SK-N-SH treated with all-trans-retinoic acid at 6 μM for 48 hours (cell line): ENCODE measurements around the gene DEDD2.

Experiments
- ATAC-seq: fragments of 200-7000 bp; cut with Tn5 transposase; 3 replicates; pipeline ENCODE4 v1.9.1; 2020; ENCODE audit warnings: mild to moderate bottlenecking, moderate library complexity
- ARNTL ChIP-seq: fragments of 450-650 bp; formaldehyde crosslinking; IDR thresholded peaks from 2 replicates; pipeline ENCODE4 v1.5.0; 2020; ENCODE audit warnings: low read depth, mild to moderate bottlenecking, moderate library complexity, borderline replicate concordance
- BACH2 ChIP-seq: fragments of 250-450 bp; sonication (Bioruptor Pico); IDR thresholded peaks from 2 replicates; pipeline ENCODE4 v1.9.0; 2021; ENCODE audit warnings: mild to moderate bottlenecking, borderline replicate concordance
- CSDC2 ChIP-seq: fragments of 250-450 bp; sonication (Bioruptor Pico); IDR thresholded peaks from 2 replicates; pipeline ENCODE4 v1.5.0; 2020; ENCODE audit warnings: mild to moderate bottlenecking, moderate library complexity
- ESRRG ChIP-seq: fragments of 250-450 bp; sonication (Bioruptor Pico); IDR thresholded peaks from 2 replicates; pipeline ENCODE4 v1.6.1; 2021; ENCODE audit warnings: mild to moderate bottlenecking
- GLIS3 ChIP-seq: fragments of 250-450 bp; sonication (Bioruptor Pico); IDR thresholded peaks from 2 replicates; pipeline ENCODE4 v1.5.0; 2020; ENCODE audit warnings: mild to moderate bottlenecking, moderate library complexity
- ISL1 ChIP-seq: fragments of 250-450 bp; sonication (Bioruptor Pico); IDR thresholded peaks from 2 replicates; pipeline ENCODE4 v2.1.2; 2022; ENCODE audit warnings: mild to moderate bottlenecking, moderate library complexity
- OSR1 ChIP-seq: fragments of 250-450 bp; sonication (Bioruptor Pico); IDR thresholded peaks from 2 replicates; pipeline ENCODE4 v1.8.0; 2022; ENCODE audit warnings: moderate library complexity, mild to moderate bottlenecking, inconsistent platforms
- PPARA ChIP-seq: fragments of 250-450 bp; sonication (Bioruptor Pico); IDR thresholded peaks from 2 replicates; pipeline ENCODE4 v1.5.0; 2020; ENCODE audit warnings: mild to moderate bottlenecking, borderline replicate concordance
- RARB ChIP-seq: fragments of 250-450 bp; sonication (Bioruptor Pico); IDR thresholded peaks from 2 replicates; pipeline ENCODE4 v1.8.0; 2021; ENCODE audit warnings: mild to moderate bottlenecking, moderate library complexity
- SNAI2 ChIP-seq: fragments of 250-450 bp; sonication (Bioruptor Pico); IDR thresholded peaks from 2 replicates; pipeline ENCODE4 v1.5.0; 2020; ENCODE audit warnings: mild to moderate bottlenecking, moderate library complexity
- TCF4 ChIP-seq: fragments of 250-450 bp; sonication (Bioruptor Pico); IDR thresholded peaks from 2 replicates; pipeline ENCODE4 v1.8.0; 2021; ENCODE audit warnings: mild to moderate bottlenecking, moderate library complexity, borderline replicate concordance
- TOX ChIP-seq: fragments of 250-450 bp; sonication (Bioruptor Pico); IDR thresholded peaks from 2 replicates; pipeline ENCODE4 v1.8.0; 2021; ENCODE audit warnings: mild to moderate bottlenecking, moderate library complexity, borderline replicate concordance
- ZC3H10 ChIP-seq: fragments of 250-450 bp; sonication (Bioruptor Pico); IDR thresholded peaks from 2 replicates; pipeline ENCODE4 v1.5.1; 2021; ENCODE audit warnings: mild to moderate bottlenecking, moderate library complexity
- ZFP30 ChIP-seq: fragments of 450-650 bp; formaldehyde crosslinking; IDR thresholded peaks from 2 replicates; pipeline ENCODE4 v1.5.0; 2022; ENCODE audit warnings: mild to moderate bottlenecking, moderate library complexity
- ZNF565 ChIP-seq: fragments of 450-650 bp; formaldehyde crosslinking; conservative IDR thresholded peaks from 2 replicates; pipeline ENCODE4 v1.5.0; 2020; ENCODE audit warnings: low read depth, mild to moderate bottlenecking, moderate library complexity
- ZNF70 ChIP-seq: fragments of 450-650 bp; formaldehyde crosslinking; IDR thresholded peaks from 2 replicates; pipeline ENCODE4 v1.5.0; 2020; ENCODE audit warnings: mild to moderate bottlenecking, moderate library complexity
- ZNF8 ChIP-seq: fragments of 450-650 bp; formaldehyde crosslinking; IDR thresholded peaks from 2 replicates; pipeline ENCODE4 v1.5.0; 2020; ENCODE audit warnings: mild to moderate bottlenecking, moderate library complexity
- TF ChIP-seq, protein P1 (sequence below): fragments of 250-450 bp; sonication (Bioruptor Pico); IDR thresholded peaks from 2 replicates; pipeline ENCODE4 v1.5.1; 2021; ENCODE audit warnings: mild to moderate bottlenecking, moderate library complexity
- TF ChIP-seq, protein P2 (sequence below): fragments of 250-450 bp; sonication (Bioruptor Pico); IDR thresholded peaks from 2 replicates; pipeline ENCODE4 v1.8.0; 2020; ENCODE audit warnings: mild to moderate bottlenecking, moderate library complexity, borderline replicate concordance
- TF ChIP-seq, protein P3 (sequence below): fragments of 250-450 bp; sonication (Bioruptor Pico); IDR thresholded peaks from 2 replicates; pipeline ENCODE4 v1.8.0; 2021; ENCODE audit warnings: low read depth, mild to moderate bottlenecking, moderate library complexity, borderline replicate concordance
- TF ChIP-seq, protein P4 (sequence below): fragments of 250-450 bp; sonication (Bioruptor Pico); IDR thresholded peaks from 2 replicates; pipeline ENCODE4 v1.5.0; 2020; ENCODE audit warnings: mild to moderate bottlenecking, moderate library complexity
- TF ChIP-seq, protein P5 (sequence below): fragments of 250-450 bp; sonication (Bioruptor Pico); IDR thresholded peaks from 2 replicates; pipeline ENCODE4 v1.5.1; 2020; ENCODE audit warnings: low read depth, mild to moderate bottlenecking, moderate library complexity

The DEDD2 gene

DNA sequence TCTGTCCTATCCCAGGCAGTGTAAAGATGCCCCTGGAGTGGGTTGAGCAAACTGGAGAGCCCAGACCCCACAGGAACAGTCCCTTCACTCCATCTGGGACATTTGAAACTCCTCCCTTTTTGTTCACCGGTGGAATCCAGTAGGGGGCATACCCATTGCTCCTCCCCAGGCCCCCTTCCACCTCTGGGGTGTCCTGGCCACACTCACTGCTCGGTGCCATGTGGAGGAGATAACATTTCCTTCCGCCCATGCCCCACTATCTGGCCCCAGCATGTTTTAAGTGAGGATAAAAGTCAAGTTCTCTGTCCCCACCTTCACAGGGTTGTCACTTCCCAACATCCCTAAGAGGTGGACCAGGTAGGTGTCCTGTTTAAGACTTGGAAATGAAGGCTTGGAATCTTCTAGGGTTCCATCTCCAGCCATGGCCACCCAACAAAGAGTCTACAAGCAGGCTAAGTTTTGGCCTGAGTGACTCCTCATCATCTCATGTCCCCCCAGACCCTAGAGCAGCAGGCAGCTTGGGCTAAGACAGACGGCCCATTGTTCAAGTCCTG is 11.9 kb upstream of the DEDD2 start:
- ATAC-seq: no peak; the same call in 2 of the 3 replicates
- no peak for TF ChIP-seq ESRRG (CRISPR knock-in tag)
- no peak for TF ChIP-seq ZC3H10 (CRISPR knock-in tag)
- no peak for TF ChIP-seq ZNF8 (CRISPR knock-in tag)
- no peak for TF ChIP-seq PPARA
- no peak for TF ChIP-seq ZNF565
- TF ChIP-seq CSDC2: no peak
- no peak for TF ChIP-seq RARB (CRISPR knock-in tag)
- TF ChIP-seq, protein P1, sequence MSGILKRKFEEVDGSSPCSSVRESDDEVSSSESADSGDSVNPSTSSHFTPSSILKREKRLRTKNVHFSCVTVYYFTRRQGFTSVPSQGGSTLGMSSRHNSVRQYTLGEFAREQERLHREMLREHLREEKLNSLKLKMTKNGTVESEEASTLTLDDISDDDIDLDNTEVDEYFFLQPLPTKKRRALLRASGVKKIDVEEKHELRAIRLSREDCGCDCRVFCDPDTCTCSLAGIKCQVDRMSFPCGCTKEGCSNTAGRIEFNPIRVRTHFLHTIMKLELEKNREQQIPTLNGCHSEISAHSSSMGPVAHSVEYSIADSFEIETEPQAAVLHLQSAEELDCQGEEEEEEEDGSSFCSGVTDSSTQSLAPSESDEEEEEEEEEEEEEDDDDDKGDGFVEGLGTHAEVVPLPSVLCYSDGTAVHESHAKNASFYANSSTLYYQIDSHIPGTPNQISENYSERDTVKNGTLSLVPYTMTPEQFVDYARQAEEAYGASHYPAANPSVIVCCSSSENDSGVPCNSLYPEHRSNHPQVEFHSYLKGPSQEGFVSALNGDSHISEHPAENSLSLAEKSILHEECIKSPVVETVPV (CRISPR knock-in tag): no peak
- TF ChIP-seq ZFP30 (CRISPR knock-in tag): no peak
- no peak for TF ChIP-seq BACH2 (CRISPR knock-in tag)
- TF ChIP-seq, protein P2, sequence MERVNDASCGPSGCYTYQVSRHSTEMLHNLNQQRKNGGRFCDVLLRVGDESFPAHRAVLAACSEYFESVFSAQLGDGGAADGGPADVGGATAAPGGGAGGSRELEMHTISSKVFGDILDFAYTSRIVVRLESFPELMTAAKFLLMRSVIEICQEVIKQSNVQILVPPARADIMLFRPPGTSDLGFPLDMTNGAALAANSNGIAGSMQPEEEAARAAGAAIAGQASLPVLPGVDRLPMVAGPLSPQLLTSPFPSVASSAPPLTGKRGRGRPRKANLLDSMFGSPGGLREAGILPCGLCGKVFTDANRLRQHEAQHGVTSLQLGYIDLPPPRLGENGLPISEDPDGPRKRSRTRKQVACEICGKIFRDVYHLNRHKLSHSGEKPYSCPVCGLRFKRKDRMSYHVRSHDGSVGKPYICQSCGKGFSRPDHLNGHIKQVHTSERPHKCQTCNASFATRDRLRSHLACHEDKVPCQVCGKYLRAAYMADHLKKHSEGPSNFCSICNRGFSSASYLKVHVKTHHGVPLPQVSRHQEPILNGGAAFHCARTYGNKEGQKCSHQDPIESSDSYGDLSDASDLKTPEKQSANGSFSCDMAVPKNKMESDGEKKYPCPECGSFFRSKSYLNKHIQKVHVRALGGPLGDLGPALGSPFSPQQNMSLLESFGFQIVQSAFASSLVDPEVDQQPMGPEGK (CRISPR knock-in tag): no peak
- no peak for TF ChIP-seq SNAI2 (CRISPR knock-in tag)
- TF ChIP-seq GLIS3 (CRISPR knock-in tag): no peak
- TF ChIP-seq TOX (CRISPR knock-in tag): no peak
- TF ChIP-seq OSR1 (CRISPR knock-in tag): no peak
- TF ChIP-seq ISL1 (CRISPR knock-in tag): no peak
- TF ChIP-seq ZNF70 (CRISPR knock-in tag): no peak
- TF ChIP-seq TCF4 (CRISPR knock-in tag): no peak
- TF ChIP-seq, protein P3, sequence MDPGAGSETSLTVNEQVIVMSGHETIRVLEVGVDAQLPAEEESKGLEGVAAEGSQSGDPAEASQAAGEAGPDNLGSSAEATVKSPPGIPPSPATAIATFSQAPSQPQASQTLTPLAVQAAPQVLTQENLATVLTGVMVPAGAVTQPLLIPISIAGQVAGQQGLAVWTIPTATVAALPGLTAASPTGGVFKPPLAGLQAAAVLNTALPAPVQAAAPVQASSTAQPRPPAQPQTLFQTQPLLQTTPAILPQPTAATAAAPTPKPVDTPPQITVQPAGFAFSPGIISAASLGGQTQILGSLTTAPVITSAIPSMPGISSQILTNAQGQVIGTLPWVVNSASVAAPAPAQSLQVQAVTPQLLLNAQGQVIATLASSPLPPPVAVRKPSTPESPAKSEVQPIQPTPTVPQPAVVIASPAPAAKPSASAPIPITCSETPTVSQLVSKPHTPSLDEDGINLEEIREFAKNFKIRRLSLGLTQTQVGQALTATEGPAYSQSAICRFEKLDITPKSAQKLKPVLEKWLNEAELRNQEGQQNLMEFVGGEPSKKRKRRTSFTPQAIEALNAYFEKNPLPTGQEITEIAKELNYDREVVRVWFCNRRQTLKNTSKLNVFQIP: no peak

DNA sequence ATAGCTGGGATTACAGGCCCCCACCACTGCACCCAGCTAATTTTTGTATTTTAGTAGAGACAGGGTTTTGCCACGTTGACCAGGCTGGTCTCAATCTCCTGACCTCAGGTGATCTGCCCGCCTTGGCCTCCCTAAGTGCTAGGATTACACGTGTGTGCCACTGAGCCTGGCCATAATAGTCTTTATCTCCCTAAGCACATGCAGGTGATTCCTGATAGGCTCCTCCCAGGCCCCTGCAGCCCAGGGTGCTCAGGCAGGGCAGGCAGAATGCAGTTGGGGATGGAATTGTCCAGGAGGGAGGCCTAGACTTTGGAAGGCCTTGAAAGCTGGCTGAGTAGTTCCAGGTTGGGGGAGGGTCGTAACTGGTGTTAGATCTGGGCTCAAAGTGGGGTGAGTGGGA is 11.2 kb upstream of the DEDD2 start:
- TF ChIP-seq CSDC2: no peak
- TF ChIP-seq, protein P2 (CRISPR knock-in tag): no peak
- TF ChIP-seq ZNF70 (CRISPR knock-in tag): no peak
- TF ChIP-seq, protein P4, sequence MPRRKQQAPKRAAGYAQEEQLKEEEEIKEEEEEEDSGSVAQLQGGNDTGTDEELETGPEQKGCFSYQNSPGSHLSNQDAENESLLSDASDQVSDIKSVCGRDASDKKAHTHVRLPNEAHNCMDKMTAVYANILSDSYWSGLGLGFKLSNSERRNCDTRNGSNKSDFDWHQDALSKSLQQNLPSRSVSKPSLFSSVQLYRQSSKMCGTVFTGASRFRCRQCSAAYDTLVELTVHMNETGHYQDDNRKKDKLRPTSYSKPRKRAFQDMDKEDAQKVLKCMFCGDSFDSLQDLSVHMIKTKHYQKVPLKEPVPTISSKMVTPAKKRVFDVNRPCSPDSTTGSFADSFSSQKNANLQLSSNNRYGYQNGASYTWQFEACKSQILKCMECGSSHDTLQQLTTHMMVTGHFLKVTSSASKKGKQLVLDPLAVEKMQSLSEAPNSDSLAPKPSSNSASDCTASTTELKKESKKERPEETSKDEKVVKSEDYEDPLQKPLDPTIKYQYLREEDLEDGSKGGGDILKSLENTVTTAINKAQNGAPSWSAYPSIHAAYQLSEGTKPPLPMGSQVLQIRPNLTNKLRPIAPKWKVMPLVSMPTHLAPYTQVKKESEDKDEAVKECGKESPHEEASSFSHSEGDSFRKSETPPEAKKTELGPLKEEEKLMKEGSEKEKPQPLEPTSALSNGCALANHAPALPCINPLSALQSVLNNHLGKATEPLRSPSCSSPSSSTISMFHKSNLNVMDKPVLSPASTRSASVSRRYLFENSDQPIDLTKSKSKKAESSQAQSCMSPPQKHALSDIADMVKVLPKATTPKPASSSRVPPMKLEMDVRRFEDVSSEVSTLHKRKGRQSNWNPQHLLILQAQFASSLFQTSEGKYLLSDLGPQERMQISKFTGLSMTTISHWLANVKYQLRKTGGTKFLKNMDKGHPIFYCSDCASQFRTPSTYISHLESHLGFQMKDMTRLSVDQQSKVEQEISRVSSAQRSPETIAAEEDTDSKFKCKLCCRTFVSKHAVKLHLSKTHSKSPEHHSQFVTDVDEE (CRISPR knock-in tag): no peak
- no peak for TF ChIP-seq ZC3H10 (CRISPR knock-in tag)
- no peak for TF ChIP-seq ZFP30 (CRISPR knock-in tag)
- no peak for TF ChIP-seq ARNTL
- TF ChIP-seq, protein P5, sequence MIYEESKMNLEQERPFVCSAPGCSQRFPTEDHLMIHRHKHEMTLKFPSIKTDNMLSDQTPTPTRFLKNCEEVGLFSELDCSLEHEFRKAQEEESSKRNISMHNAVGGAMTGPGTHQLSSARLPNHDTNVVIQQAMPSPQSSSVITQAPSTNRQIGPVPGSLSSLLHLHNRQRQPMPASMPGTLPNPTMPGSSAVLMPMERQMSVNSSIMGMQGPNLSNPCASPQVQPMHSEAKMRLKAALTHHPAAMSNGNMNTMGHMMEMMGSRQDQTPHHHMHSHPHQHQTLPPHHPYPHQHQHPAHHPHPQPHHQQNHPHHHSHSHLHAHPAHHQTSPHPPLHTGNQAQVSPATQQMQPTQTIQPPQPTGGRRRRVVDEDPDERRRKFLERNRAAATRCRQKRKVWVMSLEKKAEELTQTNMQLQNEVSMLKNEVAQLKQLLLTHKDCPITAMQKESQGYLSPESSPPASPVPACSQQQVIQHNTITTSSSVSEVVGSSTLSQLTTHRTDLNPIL (CRISPR knock-in tag): no peak
- TF ChIP-seq, protein P3: no peak
- TF ChIP-seq BACH2 (CRISPR knock-in tag): no peak
- TF ChIP-seq, protein P1 (CRISPR knock-in tag): no peak
- no peak for TF ChIP-seq PPARA
- ATAC-seq: no peak
